ENCODE results near the gene ARV1.
A peak's percentile ranks its signal among the peaks of the same experiment; 100 is the strongest.
"Not testable (repeated sequence)": the region's sequence is repeated elsewhere in the genome, so short reads cannot be mapped to it uniquely, and the experiment has no call there.

Gene ARV1

GRCh38 chr1:231020139-231020601 lies 41.3 kb downstream of the ARV1 start:
- DNase-seq, result peak in 1 of 6 experiments; percentile 3

- DNase-seq, result no peak
Measured at GRCh38 chr1:231020816-231021215, 41.9 kb downstream of the ARV1 start.

DNA sequence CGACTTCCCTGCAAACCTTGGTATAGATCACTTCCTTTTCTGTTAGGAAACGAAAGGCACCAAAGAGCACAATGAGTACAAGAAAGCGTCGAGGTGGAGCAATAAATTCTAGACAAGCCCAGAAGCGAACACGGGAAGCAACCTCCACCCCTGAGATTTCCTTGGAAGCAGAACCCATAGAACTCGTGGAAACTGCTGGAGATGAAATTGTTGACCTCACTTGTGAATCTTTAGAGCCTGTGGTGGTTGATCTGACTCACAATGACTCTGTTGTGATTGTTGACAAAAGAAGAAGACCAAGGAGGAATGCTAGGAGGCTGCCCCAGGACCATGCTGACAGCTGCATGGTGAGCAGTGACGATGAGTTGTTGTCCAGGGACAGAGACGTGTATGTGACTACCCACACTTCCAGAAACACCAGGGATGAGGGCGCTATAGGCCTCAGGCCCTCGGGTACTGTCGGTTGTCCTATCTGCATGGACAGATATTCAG lies 42.7 kb downstream of the ARV1 start:
- DNase-seq, result no peak

DNA sequence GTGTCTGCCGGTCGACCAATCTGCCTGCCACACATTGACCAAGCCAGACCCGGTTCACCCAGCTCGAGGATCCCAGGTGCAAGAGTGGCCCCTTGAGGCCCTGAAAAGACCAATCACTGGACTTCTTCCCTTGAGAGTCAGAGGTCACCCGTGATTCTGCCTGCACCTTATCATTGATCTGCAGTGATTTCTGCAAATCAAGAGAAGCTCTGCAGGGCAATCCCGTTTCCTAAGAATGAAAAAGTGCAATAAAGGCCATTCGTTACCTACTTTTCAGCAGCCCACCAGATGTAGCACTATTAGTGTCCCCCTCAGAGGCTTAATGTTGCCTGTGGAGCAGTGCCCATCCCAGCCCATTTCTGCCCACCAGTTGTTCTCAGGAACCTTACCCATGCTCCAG lies 43.6 kb downstream of the ARV1 start:
- DNase-seq, result not testable (repeated sequence)

DNA sequence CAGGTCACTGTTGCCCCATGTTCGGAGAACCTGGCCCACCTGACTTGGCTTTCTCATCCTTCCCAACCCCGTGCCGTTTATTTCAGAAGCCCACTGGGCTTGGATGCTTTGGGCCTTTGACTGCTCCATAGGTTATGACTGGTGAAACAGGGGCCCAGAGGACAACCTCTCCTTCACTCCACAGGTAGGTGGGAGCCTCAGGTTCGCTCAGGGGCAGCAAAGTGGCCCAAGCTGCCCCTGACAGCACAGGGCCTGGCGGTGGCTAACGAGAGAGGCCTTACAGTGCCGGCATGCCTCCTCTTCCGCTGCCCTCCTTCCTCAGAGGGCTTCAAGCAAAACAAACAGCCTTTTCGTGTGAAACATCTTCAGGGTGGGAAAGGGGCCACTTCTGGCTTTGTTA lies 44.3 kb downstream of the ARV1 start:
- no peak for DNase-seq

GRCh38 chr1:231026576-231026975 lies 47.7 kb downstream of the ARV1 start:
- no peak for DNase-seq

- no peak for DNase-seq
Measured at GRCh38 chr1:231027136-231027925, 48.4 kb downstream of the ARV1 start.

GRCh38 chr1:231027971-231028370 lies 49.1 kb downstream of the ARV1 start:
- no peak for DNase-seq

GRCh38 chr1:231028682-231029081 lies 49.8 kb downstream of the ARV1 start:
- DNase-seq, result peak in 1 of 6 experiments; percentile 12

- DNase-seq, result not testable (repeated sequence)
Measured at GRCh38 chr1:231029247-231029646, 50.4 kb downstream of the ARV1 start.

DNA sequence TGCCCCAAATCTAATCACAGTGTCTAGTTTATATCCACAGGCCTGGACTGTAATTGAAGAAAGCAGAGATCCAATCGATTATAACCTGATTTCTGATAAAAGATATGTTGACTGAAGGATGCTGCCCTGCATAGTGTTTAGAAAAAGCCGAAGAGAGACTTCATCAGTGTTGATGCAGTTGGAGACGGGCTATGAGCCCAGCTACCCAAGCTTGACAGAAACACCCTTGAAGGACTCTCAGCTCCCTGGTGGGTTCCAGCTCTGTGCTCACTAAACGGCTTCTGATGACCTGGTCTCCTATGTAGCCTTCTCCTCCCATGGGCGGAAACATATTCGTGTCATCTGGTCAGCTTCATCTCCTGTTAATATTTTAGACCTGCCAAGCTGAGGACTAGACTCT lies 50.9 kb downstream of the ARV1 start:
- DNase-seq, result no peak

- no peak for DNase-seq
Measured at GRCh38 chr1:231032963-231033362, 54.1 kb downstream of the ARV1 start.

DNA sequence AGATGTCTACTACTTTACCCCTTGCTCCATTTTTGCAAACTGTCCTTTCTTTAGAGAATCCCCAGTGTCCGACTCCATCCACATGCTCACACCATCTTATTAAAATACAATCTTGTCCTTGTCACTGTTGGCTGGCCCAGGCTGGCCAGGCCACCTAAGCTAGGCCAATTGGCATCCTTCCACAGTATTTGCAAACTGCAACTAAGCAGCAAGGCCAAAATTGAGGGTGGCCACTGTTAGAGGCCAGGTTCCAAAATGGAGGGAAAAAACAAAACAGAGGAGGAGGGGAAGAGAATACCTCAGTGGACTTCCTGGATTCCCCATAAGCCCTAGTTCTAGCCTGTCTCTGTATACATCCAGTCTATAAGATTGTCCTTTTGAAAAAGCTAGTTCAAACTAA lies 56.9 kb downstream of the ARV1 start:
- no peak for DNase-seq

GRCh38 chr1:231036416-231036815 lies 57.5 kb downstream of the ARV1 start:
- peak in 1 of 6 experiments; percentile 4 for DNase-seq

- no peak for DNase-seq
Measured at GRCh38 chr1:231037585-231038517, 59.0 kb downstream of the ARV1 start.

DNA sequence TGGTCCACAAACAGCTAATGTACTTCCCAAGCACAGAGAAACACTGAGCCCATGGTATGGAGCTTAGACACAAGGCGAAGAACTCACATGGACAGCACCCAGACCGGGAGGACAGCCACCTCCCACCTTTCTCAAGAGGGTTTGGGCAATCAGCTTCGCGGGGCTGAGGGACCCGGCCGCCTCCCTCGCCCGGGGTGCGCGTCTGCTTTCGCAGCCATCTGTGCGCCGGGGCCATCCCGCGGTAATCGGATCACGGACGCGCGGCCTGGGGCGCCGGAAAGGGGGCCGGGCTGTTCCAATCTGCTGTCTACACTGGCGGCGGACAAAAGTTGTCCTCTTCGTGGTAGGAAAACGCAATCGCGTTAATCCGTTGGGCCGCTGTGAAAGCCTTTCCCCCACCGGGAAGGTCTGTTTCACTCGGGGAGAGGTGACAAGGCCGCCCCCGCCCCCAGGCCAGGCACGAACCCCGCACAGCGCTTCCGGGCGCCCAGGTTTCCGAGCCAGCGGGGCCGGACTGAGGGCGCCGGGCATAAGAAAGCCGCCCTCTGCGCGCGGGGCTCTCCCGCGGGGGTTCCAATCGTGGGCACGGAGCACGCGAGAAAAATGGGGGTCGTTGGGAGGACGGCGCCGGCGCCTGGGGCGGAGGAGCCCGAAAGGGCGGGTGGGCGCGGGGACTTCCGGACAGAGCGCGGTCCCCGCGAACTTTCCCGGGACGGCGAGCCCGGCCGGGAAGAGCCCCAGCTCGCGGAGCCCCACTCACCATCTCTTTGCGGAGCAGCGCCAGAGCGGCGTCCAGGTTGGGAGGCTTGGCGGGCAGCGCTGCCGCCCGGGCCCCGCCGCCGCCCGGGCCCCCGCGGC lies 60.5 kb downstream of the ARV1 start:
- DNase-seq, result peak in 3 of 6 experiments; percentile 8 to 53 (median 40)

DNA sequence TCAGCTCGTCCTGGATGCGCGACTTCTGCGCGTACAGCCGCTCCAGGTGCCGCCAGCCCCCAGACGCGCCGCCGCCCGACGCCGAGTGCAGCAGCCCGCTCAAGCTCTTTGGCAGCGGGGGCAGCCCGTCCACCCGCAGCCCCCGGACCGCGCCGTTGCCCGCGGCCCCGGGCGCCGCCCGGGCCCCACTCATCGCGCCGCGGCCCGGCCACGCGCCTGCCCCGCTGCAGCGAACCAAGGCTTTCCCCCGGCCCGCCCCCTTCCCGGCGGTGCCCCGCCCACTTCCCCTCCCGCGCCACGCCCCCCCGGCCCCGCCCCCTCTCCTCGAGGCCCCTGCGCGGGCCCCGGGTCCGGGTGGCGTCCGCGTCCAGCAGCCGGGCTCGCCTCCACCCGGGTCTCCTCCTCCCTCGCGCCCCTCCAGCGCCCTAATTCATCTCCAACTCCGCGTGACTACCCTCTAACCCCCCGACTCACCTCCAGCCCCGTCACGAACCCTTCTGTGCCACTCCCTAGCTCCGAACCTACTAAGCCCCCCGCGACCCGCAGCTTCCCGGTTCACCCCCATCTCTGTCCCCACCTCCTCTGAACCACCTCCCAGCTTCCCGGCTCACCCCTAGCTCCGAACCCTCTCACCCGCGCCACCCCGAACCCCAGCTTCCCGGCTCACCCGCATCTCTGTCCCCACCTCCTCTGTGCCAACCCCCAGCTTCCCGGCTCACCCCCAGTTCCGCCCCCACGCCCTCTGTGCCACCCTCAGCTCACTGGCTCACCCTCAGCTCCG lies 61.3 kb downstream of the ARV1 start, which contains the start of gene FAM89A:
FAM89A (minus strand) TSS at position 236 of the 781 bp plus-strand sequence; CDS start at position 193, 43 bp downstream.
- DNase-seq, result peak; percentile 36 to 83 (median 69)

DNA sequence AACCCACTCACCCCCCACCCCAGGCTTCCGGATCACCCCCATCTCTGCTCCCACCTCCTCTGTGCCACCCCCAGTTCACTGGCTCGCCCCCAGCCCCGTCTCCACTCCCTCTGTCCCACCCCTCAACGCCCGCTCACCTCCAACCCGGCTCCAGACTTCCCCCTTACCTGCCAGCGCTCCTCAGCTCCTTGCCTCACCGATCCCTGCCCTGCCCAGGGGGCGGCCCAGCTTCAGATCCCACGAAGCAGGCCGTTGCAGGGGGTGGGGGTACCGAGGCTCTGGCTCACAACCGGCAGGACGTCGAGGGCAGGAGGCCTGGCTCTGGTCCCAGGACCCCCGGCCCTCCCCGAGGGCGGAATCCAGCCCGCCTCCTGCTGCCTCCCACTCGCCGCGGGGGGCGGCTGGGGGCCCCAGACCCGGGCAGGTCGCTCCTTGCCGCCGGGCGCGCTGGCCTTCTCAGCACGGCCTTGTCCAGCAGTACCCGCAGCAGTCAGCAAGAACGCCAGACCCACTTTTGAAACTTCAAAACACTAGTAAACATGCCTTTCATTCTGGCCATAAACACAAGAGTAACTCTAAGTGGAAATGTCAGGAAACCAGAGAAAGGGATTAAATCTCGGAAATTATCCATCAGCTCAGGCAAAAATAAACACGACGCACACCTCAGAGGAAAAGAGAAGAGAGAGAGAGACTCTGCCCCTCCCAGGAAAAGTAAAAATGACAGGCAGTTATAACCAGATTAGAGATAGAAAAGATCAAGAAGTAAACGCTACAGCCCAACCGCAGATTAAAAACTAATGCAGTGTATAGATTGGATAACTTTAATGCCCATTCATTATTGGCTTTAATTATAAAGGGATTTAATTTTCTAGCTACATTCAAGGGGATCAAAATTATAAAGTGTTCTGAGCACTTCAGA lies 62.2 kb downstream of the ARV1 start:
- DNase-seq, result peak in 1 of 6 experiments; percentile 42

GRCh38 chr1:231041719-231042261 lies 62.9 kb downstream of the ARV1 start:
- DNase-seq, result no peak

- no peak for DNase-seq
Measured at GRCh38 chr1:231044588-231044987, 65.7 kb downstream of the ARV1 start.
